Subcutaneous preadipocyte (primary cell): ENCODE results near the gene PRAMEF5. TPM values are rescaled to one million over a fixed set of nuclear protein-coding genes. Genes with fewer than 3 reads are reported as not detected.

ENCODE experiments used
- small RNA-seq: library from RNA; depleted of rRNA; stranded (forward); fragments of <200 nt; gene quantifications from one replicate; pipeline ENCODE3, GENCODE V24; 2012
- total RNA-seq: library from RNA; depleted of rRNA; stranded (reverse); fragments of >200 nt; gene quantifications from 2 replicates; pipeline ENCODE4 v1.2.3, GENCODE V29; 2012

PRAMEF5 gene
- not detected in 2 replicates for total RNA-seq

DNA sequence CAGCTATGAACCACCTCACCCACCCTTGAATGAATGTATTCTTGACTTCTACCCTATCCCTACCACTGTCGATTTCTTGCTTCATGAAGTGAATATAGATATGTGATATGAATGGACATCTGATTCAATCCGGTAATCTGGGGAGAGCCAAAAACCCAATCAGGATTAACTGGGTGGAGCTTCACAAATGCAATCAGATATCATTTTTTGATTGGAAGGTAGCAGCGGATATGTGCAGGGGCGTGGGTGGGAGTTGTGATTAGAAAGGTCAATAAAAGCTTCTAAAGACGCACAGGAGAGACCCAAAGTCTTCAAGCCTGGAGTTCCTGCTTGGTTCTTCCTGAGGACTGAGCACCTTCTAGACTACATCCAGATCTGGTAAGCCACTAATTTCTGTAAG is at the start of gene PRAMEF5:
Gene PRAMEF5, plus strand, starts transcription at position 301 of the 400 bp plus-strand sequence. CDS start 5,071 bp downstream, outside the sequence.

DNA sequence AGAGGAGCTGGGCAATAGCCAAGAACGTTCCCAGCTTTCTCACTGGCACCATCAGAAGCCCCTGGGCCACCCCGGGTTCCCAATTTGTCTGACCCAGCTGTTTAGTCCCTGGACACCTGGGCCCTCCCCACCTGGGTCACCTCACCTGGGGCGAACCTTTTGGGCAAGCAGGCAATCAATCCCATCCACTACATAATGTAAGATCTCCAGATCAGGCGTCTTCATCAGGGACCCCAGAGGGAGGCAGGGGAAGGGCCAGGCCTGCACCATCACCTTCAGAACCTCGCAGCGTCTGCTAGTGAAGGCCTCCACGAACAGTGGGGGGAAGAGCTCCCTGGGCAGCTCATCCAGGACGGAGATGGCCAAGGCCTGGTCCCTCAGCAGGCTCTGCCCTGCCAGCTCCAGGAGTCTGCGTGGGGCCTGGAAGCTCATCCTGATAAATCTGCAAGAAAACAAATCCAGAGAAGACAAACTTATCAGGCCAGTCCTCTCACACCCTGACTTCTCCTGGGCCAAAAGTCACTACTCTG is 28.3 kb upstream of the PRAMEF5 start, which contains the start of gene PRAMEF18:
Gene PRAMEF18, minus strand, starts transcription at position 480 of the 530 bp plus-strand sequence. Its CDS starts 48 bp downstream, at position 432.

DNA sequence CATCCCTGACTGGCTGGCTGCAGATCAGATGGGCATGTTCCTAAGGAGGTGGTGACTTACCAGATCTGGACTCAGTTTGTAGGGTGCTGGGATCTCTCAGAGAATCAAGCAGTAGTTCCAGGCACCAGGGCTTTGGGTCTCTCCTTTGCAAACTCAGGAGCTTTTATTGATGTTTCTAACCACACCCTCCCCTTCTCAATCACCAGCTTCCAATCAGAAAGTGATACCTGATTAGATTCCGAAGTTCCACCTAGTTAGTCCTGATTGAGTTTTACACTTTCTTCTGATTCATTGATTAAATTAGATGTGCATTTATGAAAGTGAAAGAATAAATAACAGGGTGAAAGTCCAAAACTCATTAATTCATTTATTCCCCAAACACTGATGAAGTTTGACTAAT is 31.0 kb downstream of the PRAMEF5 start, which contains the start of gene PRAMEF8:
Gene PRAMEF8, minus strand, starts transcription at position 101 of the 400 bp plus-strand sequence. CDS start 1,046 bp downstream, outside the sequence.

DNA sequence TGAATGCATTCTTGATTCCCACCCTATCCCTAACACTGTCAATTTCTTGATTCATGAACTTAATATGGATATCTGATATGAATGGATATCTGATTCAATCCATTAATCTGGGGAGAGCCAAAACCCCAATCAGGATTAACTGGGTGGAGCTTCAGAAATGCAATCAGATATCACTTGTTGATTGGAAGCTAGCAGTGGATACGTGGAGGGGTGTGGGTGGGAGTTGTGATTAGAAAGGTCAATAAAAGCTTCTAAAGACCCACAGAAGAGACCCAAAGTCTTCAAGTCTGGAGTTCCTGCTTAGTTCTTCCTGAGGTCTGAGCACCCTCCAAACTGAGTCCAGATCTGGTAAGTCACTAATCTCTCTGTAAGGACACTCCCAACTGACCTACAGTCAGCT is 49.2 kb downstream of the PRAMEF5 start, which contains the start of gene PRAMEF33:
Gene PRAMEF33, plus strand, starts transcription at position 301 of the 400 bp plus-strand sequence. CDS start 2,416 bp downstream, outside the sequence.

Small RNAs within 50 kb of the gene (small RNA-seq; reads per million reads assigned to genes)
- not detected for gene RNU6-771P

Other genes starting within 250 kb of the PRAMEF5 start
- not detected in 2 replicates for gene PRAMEF27, start 197.6 kb upstream of the PRAMEF5 start, total RNA-seq
- not detected in 2 replicates for gene HNRNPCL3, start 193.4 kb upstream of the PRAMEF5 start, total RNA-seq
- not detected in 2 replicates for gene PRAMEF25, start 183.4 kb upstream of the PRAMEF5 start, total RNA-seq
- not detected in 2 replicates for gene HNRNPCL2, start 137.3 kb upstream of the PRAMEF5 start, total RNA-seq
- not detected in 2 replicates for gene PRAMEF26, start 98.2 kb upstream of the PRAMEF5 start, total RNA-seq
- gene HNRNPCL4, start 88.6 kb upstream of the PRAMEF5 start, total RNA-seq = not detected in 2 replicates
- not detected in 2 replicates for gene PRAMEF9, start 82.3 kb upstream of the PRAMEF5 start, total RNA-seq
- gene PRAMEF13, start 52.8 kb upstream of the PRAMEF5 start, total RNA-seq = not detected in 2 replicates
- gene PRAMEF18, start 28.0 kb upstream of the PRAMEF5 start, total RNA-seq = not detected in 2 replicates
- not detected in 2 replicates for gene PRAMEF8, start 30.9 kb downstream of the PRAMEF5 start, total RNA-seq
- gene PRAMEF33, start 49.3 kb downstream of the PRAMEF5 start, total RNA-seq = not detected in 2 replicates
- not detected in 2 replicates for gene PRAMEF15, start 61.4 kb downstream of the PRAMEF5 start, total RNA-seq
- gene PRAMEF14, start 92.9 kb downstream of the PRAMEF5 start, total RNA-seq = not detected in 2 replicates
- gene PRAMEF19, start 117.7 kb downstream of the PRAMEF5 start, total RNA-seq = not detected in 2 replicates
- not detected in 2 replicates for gene PRAMEF17, start 135.4 kb downstream of the PRAMEF5 start, total RNA-seq
- not detected in 2 replicates for gene PRAMEF20, start 156.3 kb downstream of the PRAMEF5 start, total RNA-seq